Measurements from ENCODE around the gene CNIH3.

CNIH3 gene

DNA sequence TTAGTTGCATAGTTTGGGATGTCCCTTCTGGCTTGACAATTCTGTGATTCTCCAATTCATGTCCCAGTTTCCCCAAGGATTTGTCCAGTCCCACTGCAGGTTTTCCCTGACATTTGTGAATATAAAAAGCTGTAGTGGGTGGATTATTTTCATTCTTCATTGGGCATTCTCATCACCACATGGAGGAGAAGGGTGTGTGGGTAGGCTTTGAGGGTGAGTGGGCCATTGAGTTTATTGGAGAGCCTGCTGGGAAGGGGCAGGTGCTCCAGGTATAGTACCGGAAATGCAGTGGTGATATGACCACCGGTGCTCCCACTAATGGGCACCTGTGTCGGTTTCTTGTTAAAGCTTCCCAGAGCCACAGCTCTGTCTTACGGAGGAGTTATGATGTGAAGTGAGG lies 74.5 kb downstream of the CNIH3 start:
- Histone ChIP-seq H3K27ac (ENCODE audit: low read depth, low read length) (no peak overlapping the region), H3K4me2 (ENCODE audit: low read depth, low read length, poor library complexity, severe bottlenecking) (no peak overlapping the region), H3K4me3 (ENCODE audit: insufficient read depth, low read length, poor library complexity, severe bottlenecking) (no peak overlapping the region), H2AFZ (ENCODE audit: low read depth, low read length, severe bottlenecking) (no peak overlapping the region), H3K27me3 (ENCODE audit: low read length) (no peaks in the 10 kb centered on the region), H3K9ac (ENCODE audit: low read length) (no peak overlapping the region), H4K20me1 (ENCODE audit: low read depth, low read length) (no peaks in the 10 kb centered on the region), H3K79me2 (ENCODE audit: insufficient read depth, low read length) (no peaks in the 10 kb centered on the region), H3K9me2 (replicated peaks; ENCODE audit: insufficient read depth, low read length) (no peaks in the 10 kb centered on the region), H3K36me3 (ENCODE audit: low read length) (no peaks in the 10 kb centered on the region), H3K9me3 (ENCODE audit: insufficient read depth, low read length) (no peaks in the 10 kb centered on the region), H3F3A (ENCODE audit: insufficient read depth) (no peaks in the 10 kb centered on the region)
- TF ChIP-seq EZH2phosphoT487 (conservative IDR thresholded peaks at IDR 0.05; ENCODE audit: low read length) = no peak
- TF ChIP-seq, protein P1, sequence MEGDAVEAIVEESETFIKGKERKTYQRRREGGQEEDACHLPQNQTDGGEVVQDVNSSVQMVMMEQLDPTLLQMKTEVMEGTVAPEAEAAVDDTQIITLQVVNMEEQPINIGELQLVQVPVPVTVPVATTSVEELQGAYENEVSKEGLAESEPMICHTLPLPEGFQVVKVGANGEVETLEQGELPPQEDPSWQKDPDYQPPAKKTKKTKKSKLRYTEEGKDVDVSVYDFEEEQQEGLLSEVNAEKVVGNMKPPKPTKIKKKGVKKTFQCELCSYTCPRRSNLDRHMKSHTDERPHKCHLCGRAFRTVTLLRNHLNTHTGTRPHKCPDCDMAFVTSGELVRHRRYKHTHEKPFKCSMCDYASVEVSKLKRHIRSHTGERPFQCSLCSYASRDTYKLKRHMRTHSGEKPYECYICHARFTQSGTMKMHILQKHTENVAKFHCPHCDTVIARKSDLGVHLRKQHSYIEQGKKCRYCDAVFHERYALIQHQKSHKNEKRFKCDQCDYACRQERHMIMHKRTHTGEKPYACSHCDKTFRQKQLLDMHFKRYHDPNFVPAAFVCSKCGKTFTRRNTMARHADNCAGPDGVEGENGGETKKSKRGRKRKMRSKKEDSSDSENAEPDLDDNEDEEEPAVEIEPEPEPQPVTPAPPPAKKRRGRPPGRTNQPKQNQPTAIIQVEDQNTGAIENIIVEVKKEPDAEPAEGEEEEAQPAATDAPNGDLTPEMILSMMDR (IDR thresholded peaks at IDR 0.05; ENCODE audit: insufficient read depth, low read length, poor library complexity, severe bottlenecking) = no peak

DNA sequence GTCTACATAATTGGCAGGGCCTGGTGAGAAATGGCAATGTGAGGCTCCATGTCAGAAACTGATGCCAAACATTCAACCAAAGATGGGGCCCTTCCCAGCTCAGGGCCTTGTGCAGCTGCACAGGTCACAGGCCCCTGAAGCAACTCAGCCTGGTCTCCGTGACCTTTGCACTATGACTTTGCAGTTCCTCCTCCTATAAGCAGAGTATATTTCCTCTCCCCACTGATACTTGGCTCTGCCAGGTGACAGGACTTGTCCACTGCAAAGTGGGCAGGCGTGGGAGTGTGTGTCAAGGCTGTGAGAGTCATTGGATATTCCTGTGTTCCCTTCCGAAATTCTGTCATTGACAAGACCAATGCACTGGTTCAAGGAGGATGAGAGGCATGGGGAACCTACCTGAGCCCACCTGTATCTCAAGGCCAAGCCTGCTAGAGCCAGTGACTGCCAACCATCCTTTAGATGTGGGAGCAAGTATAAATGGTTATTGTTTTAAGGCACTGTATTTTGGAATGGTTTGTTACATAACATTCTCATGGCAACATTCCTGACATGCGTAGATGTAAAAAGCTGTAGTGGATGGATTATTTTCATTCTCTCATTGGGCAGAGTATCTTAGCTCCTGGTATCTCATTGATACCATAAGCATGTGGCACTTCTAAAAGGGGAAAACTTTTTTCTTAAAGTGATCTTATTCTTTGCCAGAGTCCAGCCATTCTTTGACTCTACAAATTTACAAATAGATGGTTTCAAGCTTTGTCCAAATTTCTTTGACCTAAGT lies 75.2 kb downstream of the CNIH3 start:
- Histone ChIP-seq H3K4me3 (ENCODE audit: insufficient read depth, low read length, poor library complexity, severe bottlenecking) (no peak overlapping the region), H3K9me2 (replicated peaks; ENCODE audit: insufficient read depth, low read length) (no peaks in the 10 kb centered on the region), H3K4me2 (ENCODE audit: low read depth, low read length, poor library complexity, severe bottlenecking) (no peak overlapping the region), H4K20me1 (ENCODE audit: low read depth, low read length) (no peaks in the 10 kb centered on the region), H3K79me2 (ENCODE audit: insufficient read depth, low read length) (no peaks in the 10 kb centered on the region), H3K9ac (ENCODE audit: low read length) (no peak overlapping the region), H2AFZ (ENCODE audit: low read depth, low read length, severe bottlenecking) (no peak overlapping the region), H3K27ac (ENCODE audit: low read depth, low read length) (no peak overlapping the region), H3K36me3 (ENCODE audit: low read length) (no peaks in the 10 kb centered on the region), H3F3A (ENCODE audit: insufficient read depth) (no peaks in the 10 kb centered on the region), H3K27me3 (ENCODE audit: low read length) (no peaks in the 10 kb centered on the region), H3K9me3 (ENCODE audit: insufficient read depth, low read length) (no peaks in the 10 kb centered on the region)
- TF ChIP-seq, protein P1 (IDR thresholded peaks at IDR 0.05; ENCODE audit: insufficient read depth, low read length, poor library complexity, severe bottlenecking) = no peak
- TF ChIP-seq EZH2phosphoT487 (conservative IDR thresholded peaks at IDR 0.05; ENCODE audit: low read length) = no peak

DNA sequence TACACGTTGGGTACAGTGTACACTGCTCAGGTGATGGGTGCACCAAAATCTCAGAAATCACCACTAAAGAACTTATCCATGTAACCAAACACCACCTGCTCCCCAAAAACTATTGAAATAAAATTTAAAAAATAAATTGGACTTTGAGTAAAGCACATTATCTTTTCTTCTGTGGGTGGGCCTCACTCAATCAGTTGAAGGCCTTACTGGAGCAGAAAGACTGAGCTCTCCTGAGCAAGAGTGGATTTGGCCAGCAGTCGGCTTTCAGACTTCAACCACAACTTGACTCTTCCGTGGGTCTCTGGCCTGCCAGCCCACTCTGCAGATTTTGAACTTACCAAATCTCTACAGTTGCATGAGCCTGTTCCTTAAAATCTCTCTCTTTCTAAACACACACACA lies 78.9 kb downstream of the CNIH3 start:
- Histone ChIP-seq H3K9ac (ENCODE audit: low read length) (no peak overlapping the region), H3K79me2 (ENCODE audit: insufficient read depth, low read length) (no peaks in the 10 kb centered on the region), H3K9me2 (replicated peaks; ENCODE audit: insufficient read depth, low read length) (no peaks in the 10 kb centered on the region), H3K9me3 (ENCODE audit: insufficient read depth, low read length) (no peaks in the 10 kb centered on the region), H3F3A (ENCODE audit: insufficient read depth) (no peaks in the 10 kb centered on the region), H3K36me3 (ENCODE audit: low read length) (no peaks in the 10 kb centered on the region), H3K27me3 (ENCODE audit: low read length) (no peaks in the 10 kb centered on the region), H2AFZ (ENCODE audit: low read depth, low read length, severe bottlenecking) (no peak overlapping the region), H3K4me3 (ENCODE audit: insufficient read depth, low read length, poor library complexity, severe bottlenecking) (no peak overlapping the region), H3K4me2 (ENCODE audit: low read depth, low read length, poor library complexity, severe bottlenecking) (no peak overlapping the region), H4K20me1 (ENCODE audit: low read depth, low read length) (no peaks in the 10 kb centered on the region), H3K27ac (ENCODE audit: low read depth, low read length) (no peak overlapping the region)
- TF ChIP-seq, protein P1 (IDR thresholded peaks at IDR 0.05; ENCODE audit: insufficient read depth, low read length, poor library complexity, severe bottlenecking) = no peak
- no peak for TF ChIP-seq EZH2phosphoT487 (conservative IDR thresholded peaks at IDR 0.05; ENCODE audit: low read length)
